Liver (tissue), 3 donors: ENCODE results near the gene RNF135.

ENCODE experiments used
- FOXA1 ChIP-seq: IDR thresholded peaks from 2 replicates; pipeline ENCODE4 v1.6.1; 2016; ENCODE audit warnings: antibody characterized with exemption
- FOXA2 ChIP-seq: IDR thresholded peaks from 2 replicates; pipeline ENCODE4 v1.6.1; 2016; ENCODE audit warnings: antibody characterized with exemption
- GABPA ChIP-seq, 2 donors: IDR thresholded peaks in 1 of 2; conservative IDR thresholded peaks in 1 of 2; 2 replicates each; pipeline ENCODE4 v1.6.1; 2016; ENCODE audit warnings: antibody characterized with exemption in 2 of 2, mild to moderate bottlenecking in 1 of 2, moderate library complexity in 1 of 2
- RAD21 ChIP-seq, 2 donors: IDR thresholded peaks; 2 replicates each; pipeline ENCODE4 v1.6.1; 2016; ENCODE audit warnings: antibody characterized with exemption in 2 of 2, mild to moderate bottlenecking in 2 of 2
- SP1 ChIP-seq: IDR thresholded peaks from 2 replicates; pipeline ENCODE4 v1.6.1; 2018; ENCODE audit warnings: antibody characterized with exemption, mild to moderate bottlenecking
- TAF1 ChIP-seq: conservative IDR thresholded peaks from 2 replicates; pipeline ENCODE4 v1.6.1; 2016; ENCODE audit warnings: antibody characterized with exemption, mild to moderate bottlenecking
- YY1 ChIP-seq: IDR thresholded peaks from 2 replicates; pipeline ENCODE4 v1.6.1; 2016; ENCODE audit warnings: antibody characterized with exemption, mild to moderate bottlenecking
- TF ChIP-seq, protein P1 (sequence below): fragments of 150-350 bp; IDR thresholded peaks from 2 replicates; pipeline ENCODE4 v1.5.1; 2017; ENCODE audit warnings: improper control_type of control experiment, low read depth, low read length; ENCODE audit not compliant: missing input control
- TF ChIP-seq, protein P2 (sequence below): IDR thresholded peaks from 2 replicates; pipeline ENCODE4 v1.6.1; 2016; ENCODE audit warnings: antibody characterized with exemption
- TF ChIP-seq, protein P3 (sequence below): IDR thresholded peaks from 2 replicates; pipeline ENCODE4 v1.6.1; 2016; ENCODE audit warnings: antibody characterized with exemption
- TF ChIP-seq, protein P4 (sequence below): IDR thresholded peaks from 2 replicates; pipeline ENCODE4 v1.6.1; 2016; ENCODE audit warnings: antibody characterized with exemption, mild to moderate bottlenecking
- donor health status: healthy.
- donor health status: healthy.

DNA sequence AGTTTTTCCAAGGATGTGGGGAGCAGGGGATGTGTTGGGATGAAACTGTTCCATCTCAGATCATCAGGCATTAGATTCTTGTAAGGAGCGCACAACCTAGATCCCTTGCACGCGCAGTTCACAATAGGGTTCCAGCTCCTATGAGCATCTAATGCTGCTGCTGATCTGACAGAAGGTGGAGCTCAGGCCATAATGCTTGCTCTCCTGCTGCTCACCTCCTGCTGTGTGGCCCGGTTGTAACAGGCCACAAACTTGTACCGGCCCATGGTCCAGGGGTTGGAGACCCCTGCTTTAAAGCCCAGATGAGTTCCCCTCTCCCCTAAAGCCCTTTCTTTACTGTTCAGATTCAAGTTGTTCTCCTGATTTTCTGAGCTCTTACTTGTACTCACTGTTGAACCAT, 44.8 kb downstream of the RNF135 start:
- TF ChIP-seq FOXA1 (no peak), TAF1 (no peak), SP1 (no peak), YY1 (no peak), RAD21 (IDR thresholded peaks at IDR 0.05) (no peak), GABPA (IDR thresholded peaks at IDR 0.05 in 1 of 2, conservative IDR thresholded peaks at IDR 0.05 in 1 of 2) (no peak), FOXA2 (no peak)
- TF ChIP-seq, protein P1, sequence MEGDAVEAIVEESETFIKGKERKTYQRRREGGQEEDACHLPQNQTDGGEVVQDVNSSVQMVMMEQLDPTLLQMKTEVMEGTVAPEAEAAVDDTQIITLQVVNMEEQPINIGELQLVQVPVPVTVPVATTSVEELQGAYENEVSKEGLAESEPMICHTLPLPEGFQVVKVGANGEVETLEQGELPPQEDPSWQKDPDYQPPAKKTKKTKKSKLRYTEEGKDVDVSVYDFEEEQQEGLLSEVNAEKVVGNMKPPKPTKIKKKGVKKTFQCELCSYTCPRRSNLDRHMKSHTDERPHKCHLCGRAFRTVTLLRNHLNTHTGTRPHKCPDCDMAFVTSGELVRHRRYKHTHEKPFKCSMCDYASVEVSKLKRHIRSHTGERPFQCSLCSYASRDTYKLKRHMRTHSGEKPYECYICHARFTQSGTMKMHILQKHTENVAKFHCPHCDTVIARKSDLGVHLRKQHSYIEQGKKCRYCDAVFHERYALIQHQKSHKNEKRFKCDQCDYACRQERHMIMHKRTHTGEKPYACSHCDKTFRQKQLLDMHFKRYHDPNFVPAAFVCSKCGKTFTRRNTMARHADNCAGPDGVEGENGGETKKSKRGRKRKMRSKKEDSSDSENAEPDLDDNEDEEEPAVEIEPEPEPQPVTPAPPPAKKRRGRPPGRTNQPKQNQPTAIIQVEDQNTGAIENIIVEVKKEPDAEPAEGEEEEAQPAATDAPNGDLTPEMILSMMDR: no peak
- TF ChIP-seq, protein P2, sequence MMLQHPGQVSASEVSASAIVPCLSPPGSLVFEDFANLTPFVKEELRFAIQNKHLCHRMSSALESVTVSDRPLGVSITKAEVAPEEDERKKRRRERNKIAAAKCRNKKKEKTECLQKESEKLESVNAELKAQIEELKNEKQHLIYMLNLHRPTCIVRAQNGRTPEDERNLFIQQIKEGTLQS: no peak
- TF ChIP-seq, protein P3, sequence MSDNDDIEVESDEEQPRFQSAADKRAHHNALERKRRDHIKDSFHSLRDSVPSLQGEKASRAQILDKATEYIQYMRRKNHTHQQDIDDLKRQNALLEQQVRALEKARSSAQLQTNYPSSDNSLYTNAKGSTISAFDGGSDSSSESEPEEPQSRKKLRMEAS: no peak
- TF ChIP-seq, protein P4, sequence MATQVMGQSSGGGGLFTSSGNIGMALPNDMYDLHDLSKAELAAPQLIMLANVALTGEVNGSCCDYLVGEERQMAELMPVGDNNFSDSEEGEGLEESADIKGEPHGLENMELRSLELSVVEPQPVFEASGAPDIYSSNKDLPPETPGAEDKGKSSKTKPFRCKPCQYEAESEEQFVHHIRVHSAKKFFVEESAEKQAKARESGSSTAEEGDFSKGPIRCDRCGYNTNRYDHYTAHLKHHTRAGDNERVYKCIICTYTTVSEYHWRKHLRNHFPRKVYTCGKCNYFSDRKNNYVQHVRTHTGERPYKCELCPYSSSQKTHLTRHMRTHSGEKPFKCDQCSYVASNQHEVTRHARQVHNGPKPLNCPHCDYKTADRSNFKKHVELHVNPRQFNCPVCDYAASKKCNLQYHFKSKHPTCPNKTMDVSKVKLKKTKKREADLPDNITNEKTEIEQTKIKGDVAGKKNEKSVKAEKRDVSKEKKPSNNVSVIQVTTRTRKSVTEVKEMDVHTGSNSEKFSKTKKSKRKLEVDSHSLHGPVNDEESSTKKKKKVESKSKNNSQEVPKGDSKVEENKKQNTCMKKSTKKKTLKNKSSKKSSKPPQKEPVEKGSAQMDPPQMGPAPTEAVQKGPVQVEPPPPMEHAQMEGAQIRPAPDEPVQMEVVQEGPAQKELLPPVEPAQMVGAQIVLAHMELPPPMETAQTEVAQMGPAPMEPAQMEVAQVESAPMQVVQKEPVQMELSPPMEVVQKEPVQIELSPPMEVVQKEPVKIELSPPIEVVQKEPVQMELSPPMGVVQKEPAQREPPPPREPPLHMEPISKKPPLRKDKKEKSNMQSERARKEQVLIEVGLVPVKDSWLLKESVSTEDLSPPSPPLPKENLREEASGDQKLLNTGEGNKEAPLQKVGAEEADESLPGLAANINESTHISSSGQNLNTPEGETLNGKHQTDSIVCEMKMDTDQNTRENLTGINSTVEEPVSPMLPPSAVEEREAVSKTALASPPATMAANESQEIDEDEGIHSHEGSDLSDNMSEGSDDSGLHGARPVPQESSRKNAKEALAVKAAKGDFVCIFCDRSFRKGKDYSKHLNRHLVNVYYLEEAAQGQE: no peak
